Myocyte (in vitro differentiated cells): ENCODE measurements around the gene GCNT4. TPM values are rescaled to one million over a fixed set of nuclear protein-coding genes. Genes with fewer than 3 reads are reported as not detected.
"Not testable (repeated sequence)": the region's sequence is repeated elsewhere in the genome, so short reads cannot be mapped to it uniquely, and the experiment has no call there.

Experiments used
- DNase-seq: peaks from one replicate; pipeline ENCODE4 v3.0.0-alpha.2; 2012; ENCODE audit warnings: low read depth
- polyA plus RNA-seq: library from polyadenylated mRNA; unstranded; fragments of >200 nt; gene quantifications from one replicate; pipeline ENCODE4 v1.2.1, GENCODE V29; 2012; ENCODE audit warnings: missing spikeins
- total RNA-seq: library from RNA; depleted of rRNA; stranded (reverse); fragments of >200 nt; gene quantifications from 2 replicates; pipeline ENCODE4 v1.2.3, GENCODE V29; 2014

GCNT4 gene
- total RNA-seq = 0.35 and 0.47 TPM in 2 replicates
- 0.06 TPM for polyA plus RNA-seq

GRCh38 chr5:75052192-75053053 is at the start of gene GCNT4:
Gene GCNT4, minus strand, starts transcription at chr5:75052558. Its CDS starts 22,521 bp downstream, at chr5:75030037.
- DNase-seq = peak; percentile 56

- not testable (repeated sequence) for DNase-seq
These were observed 43.6 kb upstream of the GCNT4 start for GRCh38 chr5:75095956-75096355.

GRCh38 chr5:75091597-75091996 is 39.2 kb upstream of the GCNT4 start:
- no peak for DNase-seq

GRCh38 chr5:75089662-75090061 is 37.3 kb upstream of the GCNT4 start:
- no peak for DNase-seq

- peak; percentile 66 for DNase-seq
These were observed 36.8 kb upstream of the GCNT4 start for GRCh38 chr5:75089137-75089536.

- DNase-seq = no peak
These were observed 36.3 kb upstream of the GCNT4 start for GRCh38 chr5:75088648-75089047.

GRCh38 chr5:75081510-75081909 is 29.2 kb upstream of the GCNT4 start:
- DNase-seq = no peak

GRCh38 chr5:75079346-75079745 is 27.0 kb upstream of the GCNT4 start:
- not testable (repeated sequence) for DNase-seq

- no peak for DNase-seq
These were observed 25.7 kb upstream of the GCNT4 start for GRCh38 chr5:75078027-75078426.

- no peak for DNase-seq
These were observed 19.7 kb upstream of the GCNT4 start for GRCh38 chr5:75072061-75072460.

- DNase-seq = no peak
These were observed 18.7 kb upstream of the GCNT4 start for GRCh38 chr5:75071100-75071499.

- DNase-seq = no peak
These were observed 15.1 kb upstream of the GCNT4 start for GRCh38 chr5:75067434-75067833.

GRCh38 chr5:75062925-75063531 is 10.7 kb upstream of the GCNT4 start:
- no peak for DNase-seq

- DNase-seq = no peak
These were observed 7.7 kb upstream of the GCNT4 start for GRCh38 chr5:75059912-75060545.

GRCh38 chr5:75058986-75059535 is 6.7 kb upstream of the GCNT4 start:
- DNase-seq = no peak

GRCh38 chr5:75057561-75057960 is 5.2 kb upstream of the GCNT4 start:
- DNase-seq = no peak

- DNase-seq = no peak
These were observed 3.4 kb upstream of the GCNT4 start for GRCh38 chr5:75055727-75056144.

GRCh38 chr5:75054134-75054930 is 2.0 kb upstream of the GCNT4 start:
- no peak for DNase-seq

- DNase-seq = peak; percentile 72
These were observed 1.2 kb upstream of the GCNT4 start for GRCh38 chr5:75053304-75054133.

GRCh38 chr5:75053054-75053303 is 621 bp upstream of the GCNT4 start:
- no peak for DNase-seq
